GM23338 (cell line): ENCODE data around the gene RHBDL3. TPM values are rescaled to one million over a fixed set of nuclear protein-coding genes. Genes with fewer than 3 reads are reported as not detected.

Experiments used
- ATAC-seq: fragments of 200-7000 bp; cut with Tn5 transposase; 3 replicates; pipeline ENCODE4 v1.9.1; 2020
- DNase-seq: peaks from one replicate; pipeline ENCODE4 v3.0.0-alpha.2; 2015; ENCODE audit warnings: low spot score
- H2AFZ ChIP-seq: fragments of 200-600 bp; sonication (generic); 2 replicates; pipeline ENCODE4 v1.8.0; 2016; ENCODE audit warnings: antibody characterized with exemption, mild to moderate bottlenecking, moderate library complexity
- H3F3A ChIP-seq: fragments of 200-600 bp; sonication (generic); replicated peaks from 2 replicates; pipeline ENCODE4 v1.8.0; 2017; ENCODE audit warnings: antibody characterized with exemption, mixed run types, low read depth
- H3K27ac ChIP-seq: fragments of 200-600 bp; sonication (generic); 2 replicates; pipeline ENCODE4 v1.6.1; 2016; ENCODE audit warnings: low read depth
- H3K27me3 ChIP-seq: fragments of 200-600 bp; sonication (generic); 2 replicates; pipeline ENCODE4 v1.8.0; 2016; ENCODE audit warnings: mild to moderate bottlenecking, mixed run types, moderate library complexity; ENCODE audit not compliant: insufficient read depth
- H3K36me3 ChIP-seq: fragments of 200-600 bp; sonication (generic); 2 replicates; pipeline ENCODE4 v1.8.0; 2016; ENCODE audit warnings: mild to moderate bottlenecking; ENCODE audit not compliant: insufficient read depth
- H3K4me1 ChIP-seq: fragments of 200-600 bp; sonication (generic); 2 replicates; pipeline ENCODE4 v1.8.0; 2016; ENCODE audit warnings: mild to moderate bottlenecking, moderate library complexity; ENCODE audit not compliant: insufficient read depth
- H3K4me2 ChIP-seq: fragments of 200-600 bp; sonication (generic); 2 replicates; pipeline ENCODE4 v1.7.1; 2017; ENCODE audit warnings: mixed run types
- H3K4me3 ChIP-seq: fragments of 200-600 bp; sonication (generic); 2 replicates; pipeline ENCODE4 v1.6.1; 2016; ENCODE audit warnings: mixed run types
- H3K79me2 ChIP-seq: fragments of 200-600 bp; sonication (generic); replicated peaks from 2 replicates; pipeline ENCODE4 v1.8.0; 2017; ENCODE audit warnings: mild to moderate bottlenecking; ENCODE audit not compliant: insufficient read depth
- H3K9me2 ChIP-seq: fragments of 200-600 bp; sonication (generic); 2 replicates; pipeline ENCODE4 v1.8.0; 2017; ENCODE audit not compliant: insufficient read depth
- H4K20me1 ChIP-seq: fragments of 200-600 bp; sonication (generic); replicated peaks from 2 replicates; pipeline ENCODE4 v1.8.0; 2017; ENCODE audit warnings: mild to moderate bottlenecking; ENCODE audit not compliant: insufficient read depth
- H3K27ac Mint-ChIP-seq: 2 replicates; pipeline ENCODE4 v1.8.0; 2020; ENCODE audit warnings: inconsistent platforms, mild to moderate bottlenecking, moderate library complexity, mixed read lengths
- H3K27me3 Mint-ChIP-seq: 3 replicates; pipeline ENCODE4 v1.8.0; 2022; ENCODE audit warnings: low read depth, mild to moderate bottlenecking, moderate library complexity, mixed read lengths, inconsistent platforms; ENCODE audit not compliant: insufficient read depth, poor library complexity
- H3K36me3 Mint-ChIP-seq: 3 replicates; pipeline ENCODE4 v1.8.0; 2021; ENCODE audit warnings: low read depth, mild to moderate bottlenecking, inconsistent platforms, moderate library complexity, mixed read lengths
- H3K4me1 Mint-ChIP-seq: 3 replicates; pipeline ENCODE4 v1.8.0; 2020; ENCODE audit warnings: mild to moderate bottlenecking, inconsistent platforms, mixed read lengths
- H3K4me3 Mint-ChIP-seq: 3 replicates; pipeline ENCODE4 v1.8.0; 2021; ENCODE audit warnings: moderate library complexity, mild to moderate bottlenecking, inconsistent platforms, mixed read lengths
- H3K9me3 Mint-ChIP-seq: 3 replicates; pipeline ENCODE4 v1.8.0; 2020; ENCODE audit warnings: moderate library complexity, mild to moderate bottlenecking, inconsistent platforms, mixed read lengths
- CREB1 ChIP-seq: fragments of 250-450 bp; sonication (Bioruptor Pico); IDR thresholded peaks from 2 replicates; pipeline ENCODE4 v1.5.0; 2020; ENCODE audit warnings: low read depth, mild to moderate bottlenecking, moderate library complexity
- EZH2 ChIP-seq: fragments of 200-600 bp; sonication (generic); IDR thresholded peaks from one replicate; pipeline ENCODE4 v1.8.0; 2017; ENCODE audit warnings: antibody characterized with exemption, mild to moderate bottlenecking, low read depth; ENCODE audit not compliant: unreplicated experiment
- EZH2phosphoT487 ChIP-seq: fragments of 200-600 bp; sonication (generic); IDR thresholded peaks from one replicate; pipeline ENCODE4 v1.8.1; 2018; ENCODE audit warnings: antibody characterized with exemption; ENCODE audit not compliant: unreplicated experiment
- JUNB ChIP-seq: IDR thresholded peaks from one replicate; pipeline ENCODE4 v1.6.1; 2016; ENCODE audit warnings: antibody characterized with exemption; ENCODE audit not compliant: unreplicated experiment
- NANOG ChIP-seq: IDR thresholded peaks from 2 replicates; pipeline ENCODE4 v1.6.1; 2016; ENCODE audit warnings: antibody characterized with exemption, borderline replicate concordance
- POLR2AphosphoS5 ChIP-seq: IDR thresholded peaks from 2 replicates; pipeline ENCODE4 v1.6.1; 2016; ENCODE audit warnings: antibody characterized with exemption, low read depth
- STAT1 ChIP-seq: IDR thresholded peaks from one replicate; pipeline ENCODE4 v1.6.1; 2016; ENCODE audit warnings: antibody characterized with exemption; ENCODE audit not compliant: unreplicated experiment
- ZNF114 ChIP-seq: fragments of 250-450 bp; sonication (Bioruptor Pico); IDR thresholded peaks from 2 replicates; pipeline ENCODE4 v1.5.0; 2020; ENCODE audit warnings: mild to moderate bottlenecking, moderate library complexity
- ZNF331 ChIP-seq: fragments of 250-450 bp; sonication (Bioruptor Pico); IDR thresholded peaks from 2 replicates; pipeline ENCODE4 v1.5.0; 2020; ENCODE audit warnings: low read depth, mild to moderate bottlenecking, moderate library complexity
- polyA plus RNA-seq: library from polyadenylated mRNA; unstranded; fragments of >200 nt; fragmentation: Nextera tagmentation; extraction: Ambion mirVana; gene quantifications from 2 replicates; pipeline ENCODE4 v1.2.1, GENCODE V29; 2016
- total RNA-seq: library from RNA; depleted of rRNA; stranded (reverse); fragments of >200 nt; shearing (Covaris generic); gene quantifications from 2 replicates; pipeline ENCODE4 v1.2.3, GENCODE V29; 2014
- TF ChIP-seq, protein P1 (sequence below): IDR thresholded peaks from 2 replicates; pipeline ENCODE4 v1.6.1; 2016; ENCODE audit warnings: antibody characterized with exemption
- TF ChIP-seq, protein P2 (sequence below): fragments of 250-450 bp; sonication (Bioruptor Pico); IDR thresholded peaks from 2 replicates; pipeline ENCODE4 v1.5.0; 2020; ENCODE audit warnings: mild to moderate bottlenecking, moderate library complexity
- TF ChIP-seq, protein P3 (sequence below), 2 experiments: fragments of 200-600 bp in 1 of 2; sonication (generic) in 1 of 2; conservative IDR thresholded peaks; 2 replicates each; pipeline versions ENCODE4 v1.5.1 to v1.6.1; 2016 to 2017; ENCODE audit warnings: antibody characterized with exemption in 2 of 2, low read depth in 2 of 2, mild to moderate bottlenecking in 2 of 2, moderate library complexity in 1 of 2
- TF ChIP-seq, protein P4 (sequence below): IDR thresholded peaks from one replicate; pipeline ENCODE4 v1.6.1; 2018; ENCODE audit warnings: antibody characterized with exemption; ENCODE audit not compliant: unreplicated experiment

The RHBDL3 gene
- total and polyA plus RNA-seq, 2 experiments from 2014 or later: 2.3 to 8.1 TPM

DNA sequence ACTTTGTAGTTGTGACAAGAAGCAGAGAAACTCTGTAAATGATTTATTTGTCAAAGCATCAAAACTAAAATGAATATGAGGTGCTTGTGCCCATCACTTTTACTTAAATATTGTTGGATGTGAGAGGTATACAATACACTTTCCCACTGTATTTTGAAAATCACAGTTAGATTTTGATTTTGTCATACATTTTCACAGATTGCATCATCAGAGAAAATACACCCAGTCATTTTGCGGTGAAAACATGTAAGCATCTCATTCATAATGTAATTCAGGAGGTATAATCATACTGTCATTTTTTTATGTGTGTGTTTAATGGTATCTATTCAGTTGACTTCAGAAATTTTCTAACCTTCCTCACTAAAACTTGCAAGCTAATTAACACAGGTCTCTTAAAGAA, 95.6 kb downstream of the RHBDL3 start:
- Histone ChIP-seq H2AFZ (no peak overlapping the region), H4K20me1 (peaks cover 69% of the 10 kb centered on the region), H3K27ac (0 out of 2 replicates have a peak overlapping the region, but pooled peaks have one; percentile 3), H3F3A (peaks cover 23% of the 10 kb centered on the region), H3K4me3 (no peak overlapping the region), H3K36me3 (peaks cover 92% of the 10 kb centered on the region), H3K79me2 (peaks cover 94% of the 10 kb centered on the region), H3K9me2 (no peaks in the 10 kb centered on the region), H3K4me1 (no peaks in the 10 kb centered on the region), H3K27me3 (no peaks in the 10 kb centered on the region), H3K4me2 (no peak overlapping the region)
- ATAC-seq (no peak), DNase-seq (no peak)
- no peak overlapping the region for H3K4me3 Mint-ChIP-seq
- H3K27me3 Mint-ChIP-seq: no peaks in the 10 kb centered on the region
- no peak for TF ChIP-seq STAT1
- no peak for TF ChIP-seq EZH2
- TF ChIP-seq CREB1 (CRISPR knock-in tag): no peak
- no peak for TF ChIP-seq JUNB
- TF ChIP-seq, protein P1, sequence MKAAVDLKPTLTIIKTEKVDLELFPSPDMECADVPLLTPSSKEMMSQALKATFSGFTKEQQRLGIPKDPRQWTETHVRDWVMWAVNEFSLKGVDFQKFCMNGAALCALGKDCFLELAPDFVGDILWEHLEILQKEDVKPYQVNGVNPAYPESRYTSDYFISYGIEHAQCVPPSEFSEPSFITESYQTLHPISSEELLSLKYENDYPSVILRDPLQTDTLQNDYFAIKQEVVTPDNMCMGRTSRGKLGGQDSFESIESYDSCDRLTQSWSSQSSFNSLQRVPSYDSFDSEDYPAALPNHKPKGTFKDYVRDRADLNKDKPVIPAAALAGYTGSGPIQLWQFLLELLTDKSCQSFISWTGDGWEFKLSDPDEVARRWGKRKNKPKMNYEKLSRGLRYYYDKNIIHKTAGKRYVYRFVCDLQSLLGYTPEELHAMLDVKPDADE: no peak
- no peak for TF ChIP-seq ZNF114 (CRISPR knock-in tag)
- no peak for TF ChIP-seq NANOG
- TF ChIP-seq ZNF331 (CRISPR knock-in tag): no peak
- TF ChIP-seq, protein P2, sequence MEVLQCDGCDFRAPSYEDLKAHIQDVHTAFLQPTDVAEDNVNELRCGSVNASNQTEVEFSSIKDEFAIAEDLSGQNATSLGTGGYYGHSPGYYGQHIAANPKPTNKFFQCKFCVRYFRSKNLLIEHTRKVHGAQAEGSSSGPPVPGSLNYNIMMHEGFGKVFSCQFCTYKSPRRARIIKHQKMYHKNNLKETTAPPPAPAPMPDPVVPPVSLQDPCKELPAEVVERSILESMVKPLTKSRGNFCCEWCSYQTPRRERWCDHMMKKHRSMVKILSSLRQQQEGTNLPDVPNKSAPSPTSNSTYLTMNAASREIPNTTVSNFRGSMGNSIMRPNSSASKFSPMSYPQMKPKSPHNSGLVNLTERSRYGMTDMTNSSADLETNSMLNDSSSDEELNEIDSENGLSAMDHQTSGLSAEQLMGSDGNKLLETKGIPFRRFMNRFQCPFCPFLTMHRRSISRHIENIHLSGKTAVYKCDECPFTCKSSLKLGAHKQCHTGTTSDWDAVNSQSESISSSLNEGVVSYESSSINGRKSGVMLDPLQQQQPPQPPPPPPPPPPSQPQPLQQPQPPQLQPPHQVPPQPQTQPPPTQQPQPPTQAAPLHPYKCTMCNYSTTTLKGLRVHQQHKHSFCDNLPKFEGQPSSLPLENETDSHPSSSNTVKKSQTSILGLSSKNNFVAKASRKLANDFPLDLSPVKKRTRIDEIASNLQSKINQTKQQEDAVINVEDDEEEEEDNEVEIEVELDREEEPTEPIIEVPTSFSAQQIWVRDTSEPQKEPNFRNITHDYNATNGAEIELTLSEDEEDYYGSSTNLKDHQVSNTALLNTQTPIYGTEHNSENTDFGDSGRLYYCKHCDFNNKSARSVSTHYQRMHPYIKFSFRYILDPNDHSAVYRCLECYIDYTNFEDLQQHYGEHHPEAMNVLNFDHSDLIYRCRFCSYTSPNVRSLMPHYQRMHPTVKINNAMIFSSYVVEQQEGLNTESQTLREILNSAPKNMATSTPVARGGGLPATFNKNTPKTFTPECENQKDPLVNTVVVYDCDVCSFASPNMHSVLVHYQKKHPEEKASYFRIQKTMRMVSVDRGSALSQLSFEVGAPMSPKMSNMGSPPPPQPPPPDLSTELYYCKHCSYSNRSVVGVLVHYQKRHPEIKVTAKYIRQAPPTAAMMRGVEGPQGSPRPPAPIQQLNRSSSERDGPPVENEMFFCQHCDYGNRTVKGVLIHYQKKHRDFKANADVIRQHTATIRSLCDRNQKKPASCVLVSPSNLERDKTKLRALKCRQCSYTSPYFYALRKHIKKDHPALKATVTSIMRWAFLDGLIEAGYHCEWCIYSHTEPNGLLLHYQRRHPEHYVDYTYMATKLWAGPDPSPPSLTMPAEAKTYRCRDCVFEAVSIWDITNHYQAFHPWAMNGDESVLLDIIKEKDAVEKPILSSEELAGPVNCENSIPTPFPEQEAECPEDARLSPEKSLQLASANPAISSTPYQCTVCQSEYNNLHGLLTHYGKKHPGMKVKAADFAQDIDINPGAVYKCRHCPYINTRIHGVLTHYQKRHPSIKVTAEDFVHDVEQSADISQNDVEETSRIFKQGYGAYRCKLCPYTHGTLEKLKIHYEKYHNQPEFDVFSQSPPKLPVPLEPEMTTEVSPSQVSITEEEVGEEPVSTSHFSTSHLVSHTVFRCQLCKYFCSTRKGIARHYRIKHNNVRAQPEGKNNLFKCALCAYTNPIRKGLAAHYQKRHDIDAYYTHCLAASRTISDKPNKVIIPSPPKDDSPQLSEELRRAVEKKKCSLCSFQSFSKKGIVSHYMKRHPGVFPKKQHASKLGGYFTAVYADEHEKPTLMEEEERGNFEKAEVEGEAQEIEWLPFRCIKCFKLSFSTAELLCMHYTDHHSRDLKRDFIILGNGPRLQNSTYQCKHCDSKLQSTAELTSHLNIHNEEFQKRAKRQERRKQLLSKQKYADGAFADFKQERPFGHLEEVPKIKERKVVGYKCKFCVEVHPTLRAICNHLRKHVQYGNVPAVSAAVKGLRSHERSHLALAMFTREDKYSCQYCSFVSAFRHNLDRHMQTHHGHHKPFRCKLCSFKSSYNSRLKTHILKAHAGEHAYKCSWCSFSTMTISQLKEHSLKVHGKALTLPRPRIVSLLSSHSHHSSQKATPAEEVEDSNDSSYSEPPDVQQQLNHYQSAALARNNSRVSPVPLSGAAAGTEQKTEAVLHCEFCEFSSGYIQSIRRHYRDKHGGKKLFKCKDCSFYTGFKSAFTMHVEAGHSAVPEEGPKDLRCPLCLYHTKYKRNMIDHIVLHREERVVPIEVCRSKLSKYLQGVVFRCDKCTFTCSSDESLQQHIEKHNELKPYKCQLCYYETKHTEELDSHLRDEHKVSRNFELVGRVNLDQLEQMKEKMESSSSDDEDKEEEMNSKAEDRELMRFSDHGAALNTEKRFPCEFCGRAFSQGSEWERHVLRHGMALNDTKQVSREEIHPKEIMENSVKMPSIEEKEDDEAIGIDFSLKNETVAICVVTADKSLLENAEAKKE (CRISPR knock-in tag): no peak
- no peak for TF ChIP-seq EZH2phosphoT487
- TF ChIP-seq, protein P3, sequence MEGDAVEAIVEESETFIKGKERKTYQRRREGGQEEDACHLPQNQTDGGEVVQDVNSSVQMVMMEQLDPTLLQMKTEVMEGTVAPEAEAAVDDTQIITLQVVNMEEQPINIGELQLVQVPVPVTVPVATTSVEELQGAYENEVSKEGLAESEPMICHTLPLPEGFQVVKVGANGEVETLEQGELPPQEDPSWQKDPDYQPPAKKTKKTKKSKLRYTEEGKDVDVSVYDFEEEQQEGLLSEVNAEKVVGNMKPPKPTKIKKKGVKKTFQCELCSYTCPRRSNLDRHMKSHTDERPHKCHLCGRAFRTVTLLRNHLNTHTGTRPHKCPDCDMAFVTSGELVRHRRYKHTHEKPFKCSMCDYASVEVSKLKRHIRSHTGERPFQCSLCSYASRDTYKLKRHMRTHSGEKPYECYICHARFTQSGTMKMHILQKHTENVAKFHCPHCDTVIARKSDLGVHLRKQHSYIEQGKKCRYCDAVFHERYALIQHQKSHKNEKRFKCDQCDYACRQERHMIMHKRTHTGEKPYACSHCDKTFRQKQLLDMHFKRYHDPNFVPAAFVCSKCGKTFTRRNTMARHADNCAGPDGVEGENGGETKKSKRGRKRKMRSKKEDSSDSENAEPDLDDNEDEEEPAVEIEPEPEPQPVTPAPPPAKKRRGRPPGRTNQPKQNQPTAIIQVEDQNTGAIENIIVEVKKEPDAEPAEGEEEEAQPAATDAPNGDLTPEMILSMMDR (conservative IDR thresholded peaks at IDR 0.05; ENCODE audit: low read depth in 2 of 2): no peak
- no peak for TF ChIP-seq POLR2AphosphoS5
- TF ChIP-seq, protein P4, sequence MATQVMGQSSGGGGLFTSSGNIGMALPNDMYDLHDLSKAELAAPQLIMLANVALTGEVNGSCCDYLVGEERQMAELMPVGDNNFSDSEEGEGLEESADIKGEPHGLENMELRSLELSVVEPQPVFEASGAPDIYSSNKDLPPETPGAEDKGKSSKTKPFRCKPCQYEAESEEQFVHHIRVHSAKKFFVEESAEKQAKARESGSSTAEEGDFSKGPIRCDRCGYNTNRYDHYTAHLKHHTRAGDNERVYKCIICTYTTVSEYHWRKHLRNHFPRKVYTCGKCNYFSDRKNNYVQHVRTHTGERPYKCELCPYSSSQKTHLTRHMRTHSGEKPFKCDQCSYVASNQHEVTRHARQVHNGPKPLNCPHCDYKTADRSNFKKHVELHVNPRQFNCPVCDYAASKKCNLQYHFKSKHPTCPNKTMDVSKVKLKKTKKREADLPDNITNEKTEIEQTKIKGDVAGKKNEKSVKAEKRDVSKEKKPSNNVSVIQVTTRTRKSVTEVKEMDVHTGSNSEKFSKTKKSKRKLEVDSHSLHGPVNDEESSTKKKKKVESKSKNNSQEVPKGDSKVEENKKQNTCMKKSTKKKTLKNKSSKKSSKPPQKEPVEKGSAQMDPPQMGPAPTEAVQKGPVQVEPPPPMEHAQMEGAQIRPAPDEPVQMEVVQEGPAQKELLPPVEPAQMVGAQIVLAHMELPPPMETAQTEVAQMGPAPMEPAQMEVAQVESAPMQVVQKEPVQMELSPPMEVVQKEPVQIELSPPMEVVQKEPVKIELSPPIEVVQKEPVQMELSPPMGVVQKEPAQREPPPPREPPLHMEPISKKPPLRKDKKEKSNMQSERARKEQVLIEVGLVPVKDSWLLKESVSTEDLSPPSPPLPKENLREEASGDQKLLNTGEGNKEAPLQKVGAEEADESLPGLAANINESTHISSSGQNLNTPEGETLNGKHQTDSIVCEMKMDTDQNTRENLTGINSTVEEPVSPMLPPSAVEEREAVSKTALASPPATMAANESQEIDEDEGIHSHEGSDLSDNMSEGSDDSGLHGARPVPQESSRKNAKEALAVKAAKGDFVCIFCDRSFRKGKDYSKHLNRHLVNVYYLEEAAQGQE: no peak
- no peaks in the 10 kb centered on the region; the same call in 2 of the 3 replicates for H3K9me3 Mint-ChIP-seq
- no peaks in the 10 kb centered on the region for H3K4me1 Mint-ChIP-seq
- H3K36me3 Mint-ChIP-seq: peaks cover 96% of the 10 kb centered on the region
- no peak overlapping the region for H3K27ac Mint-ChIP-seq
